Activated CD4-positive, alpha-beta T cell treated with anti-CD3 and anti-CD28 coated beads, Interleukin-2, amount 50 U/mL, for 16 hours (primary cell): Measurements from ENCODE around the gene ARHGEF2.
"Not testable (repeated sequence)": the region's sequence is repeated elsewhere in the genome, so short reads cannot be mapped to it uniquely, and the experiment has no call there.

Experiments
- DNase-seq: peaks from one replicate; pipeline ENCODE4 v3.0.0-alpha.2; 2020

ARHGEF2 gene

DNA sequence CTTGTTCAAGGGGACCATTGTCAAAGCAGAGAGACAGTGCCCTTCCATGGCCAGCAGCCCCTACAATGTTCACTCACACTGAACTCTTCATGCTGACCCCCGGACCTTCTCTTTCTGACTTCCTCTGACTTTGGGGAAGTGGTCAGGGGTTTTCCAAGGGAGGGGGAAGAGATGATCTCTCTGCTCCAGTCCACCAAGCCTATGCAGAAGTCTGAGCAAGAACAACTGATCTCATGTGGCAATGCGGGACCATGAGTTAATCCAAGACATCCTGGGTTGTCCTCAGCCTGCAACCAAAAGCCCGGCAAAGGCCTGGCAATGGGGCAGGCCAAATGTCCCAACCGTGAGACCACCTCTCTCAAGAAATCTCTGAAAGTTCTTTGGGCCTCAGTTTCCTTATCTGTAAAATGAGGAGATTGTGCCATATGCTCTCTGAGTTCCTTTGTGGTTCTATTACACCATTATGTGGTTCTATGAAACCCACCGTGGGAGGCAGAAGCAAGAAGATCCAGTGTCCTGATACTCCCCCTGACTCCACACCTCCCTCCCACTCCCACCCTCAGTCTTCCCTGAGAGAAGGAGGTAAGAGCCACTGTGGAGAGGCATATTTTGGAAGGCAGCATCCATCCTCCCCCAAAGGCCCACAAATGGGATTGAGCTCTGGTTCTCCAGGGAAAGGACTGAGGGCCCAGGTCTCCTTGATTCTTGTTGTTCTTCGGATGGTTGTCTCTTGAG, 11.8 kb upstream of the ARHGEF2 start:
- no peak for DNase-seq

DNA sequence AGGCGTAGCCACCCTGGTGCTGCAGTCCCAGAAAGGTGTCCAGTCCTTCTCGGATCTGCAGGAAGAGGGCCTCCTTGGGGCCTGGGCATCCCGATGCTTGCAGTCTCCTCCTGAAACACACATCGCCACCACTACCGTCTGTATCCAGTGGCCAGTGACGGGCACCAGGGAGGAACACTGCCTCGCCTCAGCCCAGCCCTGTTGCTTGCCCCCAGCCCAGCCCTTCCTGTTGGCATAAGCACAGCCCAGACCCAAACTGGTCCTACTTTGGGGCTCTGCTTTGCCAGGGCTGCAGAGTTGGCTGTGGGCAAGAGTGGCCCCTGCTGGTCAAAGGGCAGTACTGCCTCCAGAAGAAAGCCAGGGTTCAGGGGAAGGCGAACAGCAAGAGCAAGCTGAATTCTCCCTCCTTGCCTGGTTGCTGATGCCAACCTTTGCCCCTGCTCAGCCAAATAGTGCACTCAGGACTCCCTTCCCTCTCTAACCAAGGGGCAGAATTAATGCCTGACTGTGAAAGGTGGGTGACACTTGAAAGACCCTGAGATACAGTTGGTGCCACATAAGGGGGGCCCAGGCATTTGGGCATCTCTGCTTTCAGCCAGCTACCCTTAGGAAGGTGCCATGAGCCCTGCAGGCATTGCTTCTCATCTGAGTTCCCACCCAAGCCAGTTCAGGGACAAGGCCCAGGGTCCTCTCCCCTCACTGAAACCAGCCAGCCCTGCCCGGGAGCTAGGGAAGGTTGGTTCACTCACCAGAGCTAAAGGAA, 11.1 kb upstream of the ARHGEF2 start:
- peak; percentile 84 for DNase-seq

DNA sequence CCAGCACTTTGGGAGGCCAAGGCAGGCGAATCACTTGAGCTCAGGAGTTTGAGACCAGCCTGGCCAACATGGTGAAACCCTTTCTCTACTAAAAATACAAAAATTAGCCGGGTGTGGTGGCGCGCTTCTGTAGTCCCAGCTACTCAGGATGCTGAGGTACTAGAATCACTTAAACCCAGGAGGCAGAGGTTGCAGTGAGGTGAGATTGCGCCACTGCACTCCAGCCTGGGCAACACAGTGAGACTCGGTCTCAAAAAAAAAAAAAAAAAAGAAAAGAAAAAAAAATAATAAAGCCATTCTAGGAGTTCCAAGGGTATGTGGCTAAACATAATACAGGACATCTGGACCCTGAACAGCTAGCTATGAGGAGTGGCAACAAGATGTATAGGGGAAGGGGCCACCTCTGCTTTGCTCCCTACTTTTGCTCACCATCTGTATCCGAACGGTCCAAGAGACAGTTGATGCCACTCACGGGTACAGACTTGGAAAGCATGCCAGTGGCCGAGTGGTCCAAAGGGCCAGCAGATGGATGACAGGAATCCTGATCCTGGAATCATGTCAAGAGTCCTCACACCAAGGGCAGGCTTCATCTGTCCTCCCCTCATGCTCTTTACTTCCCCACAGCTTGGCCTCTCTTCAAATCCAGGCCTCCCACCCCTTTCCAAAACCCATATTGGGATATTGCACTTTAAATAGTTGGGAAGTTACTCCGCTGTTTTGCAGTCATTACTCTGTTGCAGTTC, 6.7 kb upstream of the ARHGEF2 start:
- DNase-seq = not testable (repeated sequence)

DNA sequence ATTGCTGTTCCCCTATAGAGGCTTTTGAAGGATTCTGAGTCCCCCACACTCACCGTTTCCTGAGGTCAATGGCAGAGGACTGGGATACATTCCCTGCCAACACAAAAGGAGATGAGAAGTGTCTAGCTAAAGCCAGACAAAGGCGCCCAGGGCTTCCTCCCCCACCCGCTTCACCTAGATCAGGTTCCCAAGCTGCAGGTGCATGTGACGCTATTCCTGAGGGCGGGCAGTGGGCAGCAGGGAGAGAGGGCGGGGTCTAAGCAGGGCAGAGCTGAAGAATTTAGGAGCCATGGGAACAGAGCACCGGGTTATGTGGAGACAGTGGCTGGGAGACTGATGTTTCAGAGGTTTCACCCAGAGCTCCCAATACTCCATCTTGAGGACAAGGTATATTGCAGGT, 6.0 kb upstream of the ARHGEF2 start:
- no peak for DNase-seq

DNA sequence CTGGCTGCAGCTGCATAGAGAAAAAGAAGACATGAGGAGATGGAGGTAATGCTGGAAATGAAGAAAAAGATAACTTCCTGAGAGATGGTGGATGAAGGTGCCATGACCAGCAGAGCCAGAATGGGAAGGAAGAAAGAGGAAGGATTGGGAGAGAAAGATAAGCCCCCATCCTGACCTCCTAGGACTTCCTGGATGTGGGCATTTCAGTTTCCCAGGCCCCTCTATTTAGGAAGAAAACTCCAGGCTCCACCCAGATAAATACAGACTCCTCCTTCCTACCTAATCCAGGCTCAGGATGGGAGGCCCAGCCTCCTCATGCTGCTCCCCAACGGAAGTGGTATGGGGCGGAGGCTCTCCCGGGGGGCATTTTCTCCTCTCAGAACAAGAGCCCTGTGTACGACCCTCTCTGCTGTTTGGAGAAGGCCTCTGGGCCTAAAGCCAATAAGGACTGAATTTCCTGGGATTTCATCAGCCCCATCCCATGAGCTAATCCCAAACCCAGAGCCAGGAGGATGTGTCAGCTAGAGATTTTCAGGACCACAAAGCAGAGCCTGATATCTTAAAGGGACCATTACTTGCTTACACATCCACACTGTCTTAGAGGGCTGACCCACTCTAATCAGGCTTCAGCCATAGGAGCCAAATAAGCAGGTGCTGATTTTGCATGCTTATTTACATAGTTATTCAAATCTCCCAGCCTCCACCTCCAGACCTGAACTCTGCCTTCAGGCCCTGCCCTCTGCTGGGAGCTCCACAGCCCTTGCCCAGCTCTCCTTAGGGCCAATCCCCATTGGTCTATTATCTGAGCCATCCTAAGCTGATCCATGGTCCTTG, 5.1 kb upstream of the ARHGEF2 start:
- no peak for DNase-seq

DNA sequence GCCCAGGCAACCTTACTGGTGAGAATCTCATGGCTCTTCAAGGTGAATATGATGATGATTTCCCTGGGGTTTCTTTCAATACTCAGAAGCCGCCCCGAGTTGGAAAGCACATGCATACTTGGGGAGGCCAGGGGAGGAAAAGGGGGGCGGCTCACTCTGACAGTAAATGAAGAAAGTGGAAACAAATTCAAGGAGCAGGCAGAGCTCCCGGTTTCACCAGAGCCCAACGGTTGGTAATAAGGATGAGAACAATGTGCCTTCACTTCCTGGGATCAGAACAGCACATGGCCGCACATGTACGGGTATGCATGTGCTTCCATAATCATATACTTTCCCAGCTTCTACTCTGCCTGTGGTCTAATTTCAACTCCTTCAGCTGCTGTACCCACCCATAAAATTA, 3.8 kb upstream of the ARHGEF2 start:
- no peak for DNase-seq

DNA sequence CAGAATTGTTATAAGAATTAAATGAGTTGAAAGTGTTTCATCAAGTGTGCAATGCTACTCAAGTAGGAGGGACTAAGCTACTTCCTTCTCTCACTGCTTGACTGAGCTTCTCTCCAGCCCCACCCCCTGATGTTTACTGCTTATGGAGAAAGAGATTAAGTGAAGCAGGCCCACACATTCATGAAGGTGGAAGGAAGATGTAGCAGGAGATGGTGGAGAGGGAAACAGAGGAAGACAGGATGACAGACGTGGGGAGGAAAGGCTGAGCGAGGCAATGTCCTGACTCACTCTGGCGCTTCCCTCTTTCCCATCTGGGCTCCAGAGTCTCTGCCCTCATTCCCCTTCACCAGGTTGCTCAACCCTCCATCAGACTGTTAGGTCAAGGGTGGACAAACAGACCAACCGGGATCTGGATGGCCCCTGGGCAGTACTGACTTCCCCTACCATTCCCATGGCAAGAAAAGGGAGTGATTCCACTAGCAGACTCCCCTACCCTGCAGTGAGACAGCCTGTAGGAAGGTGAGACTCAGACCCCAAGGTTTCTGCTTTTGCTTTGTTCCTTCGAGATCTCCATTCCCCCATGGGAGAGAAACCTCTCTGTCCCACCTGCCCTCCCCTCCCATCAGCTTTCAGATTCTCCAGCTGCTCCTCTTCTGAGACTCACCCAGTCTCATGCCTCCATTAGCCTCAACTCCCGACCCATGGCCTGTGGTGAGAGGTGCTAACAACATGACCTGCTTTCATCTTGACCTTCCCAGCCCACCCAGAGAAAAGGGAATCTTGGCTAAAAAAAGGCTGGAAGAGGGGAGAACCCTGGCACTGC, 3.1 kb upstream of the ARHGEF2 start:
- no peak for DNase-seq

DNA sequence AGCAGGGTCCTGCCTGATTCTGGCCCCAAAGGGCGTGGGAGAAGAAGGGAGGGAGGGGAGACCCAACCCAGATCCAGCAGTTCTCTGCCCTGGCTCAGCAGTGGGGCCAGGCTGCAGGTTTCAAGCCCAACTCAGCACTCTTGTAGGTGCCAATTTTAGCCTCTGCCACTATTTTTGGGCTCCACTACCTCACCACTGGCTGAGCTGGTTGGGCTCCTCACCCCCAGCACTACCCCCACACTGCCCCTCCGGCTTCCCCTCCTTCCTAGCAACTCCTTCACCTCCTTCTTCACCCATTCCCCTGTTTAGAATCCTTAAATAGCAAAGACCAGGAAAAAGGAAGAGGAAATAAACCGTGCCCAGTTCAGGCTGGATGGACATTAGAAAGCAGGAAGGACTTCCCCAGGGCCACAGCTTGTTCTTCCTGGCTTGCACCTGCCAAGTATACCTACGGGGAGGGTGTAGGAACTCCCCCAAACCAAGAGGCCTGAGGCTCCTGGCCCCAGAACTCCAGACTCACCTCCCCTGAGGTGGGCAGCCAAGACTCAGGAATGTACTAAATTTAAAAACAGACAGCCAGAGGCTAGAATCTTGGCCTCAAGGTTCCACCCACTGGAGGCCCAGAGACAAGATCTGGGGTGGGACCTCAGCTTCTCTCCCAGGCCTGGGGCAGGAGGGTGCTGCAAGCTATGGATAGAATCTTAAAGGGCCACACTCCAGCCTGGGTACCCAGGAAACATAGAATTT, 1.4 kb upstream of the ARHGEF2 start:
- DNase-seq = no peak

DNA sequence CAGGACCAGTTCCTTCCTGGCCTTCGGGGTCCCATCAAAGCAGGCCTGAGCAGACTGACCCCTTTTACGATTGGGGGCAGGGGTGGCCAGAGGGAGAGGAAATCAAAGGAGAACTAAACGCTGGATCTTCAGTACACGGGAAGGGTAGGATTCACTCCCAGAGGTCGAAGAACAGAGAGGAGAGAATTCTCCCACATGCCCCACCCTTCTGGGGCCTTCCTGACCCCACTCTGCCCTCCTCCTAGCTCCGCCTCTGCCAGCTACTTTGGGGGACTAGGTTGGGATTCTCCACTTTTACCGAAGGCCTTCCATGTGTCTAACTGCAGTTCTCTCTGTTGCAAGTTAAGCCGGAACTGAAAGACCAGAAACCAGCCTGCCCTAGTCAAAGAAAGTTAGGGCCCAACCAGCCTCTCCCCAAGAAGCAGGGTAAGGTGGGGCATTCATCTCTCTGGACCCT, 654 bp upstream of the ARHGEF2 start:
- peak; percentile 33 for DNase-seq

DNA sequence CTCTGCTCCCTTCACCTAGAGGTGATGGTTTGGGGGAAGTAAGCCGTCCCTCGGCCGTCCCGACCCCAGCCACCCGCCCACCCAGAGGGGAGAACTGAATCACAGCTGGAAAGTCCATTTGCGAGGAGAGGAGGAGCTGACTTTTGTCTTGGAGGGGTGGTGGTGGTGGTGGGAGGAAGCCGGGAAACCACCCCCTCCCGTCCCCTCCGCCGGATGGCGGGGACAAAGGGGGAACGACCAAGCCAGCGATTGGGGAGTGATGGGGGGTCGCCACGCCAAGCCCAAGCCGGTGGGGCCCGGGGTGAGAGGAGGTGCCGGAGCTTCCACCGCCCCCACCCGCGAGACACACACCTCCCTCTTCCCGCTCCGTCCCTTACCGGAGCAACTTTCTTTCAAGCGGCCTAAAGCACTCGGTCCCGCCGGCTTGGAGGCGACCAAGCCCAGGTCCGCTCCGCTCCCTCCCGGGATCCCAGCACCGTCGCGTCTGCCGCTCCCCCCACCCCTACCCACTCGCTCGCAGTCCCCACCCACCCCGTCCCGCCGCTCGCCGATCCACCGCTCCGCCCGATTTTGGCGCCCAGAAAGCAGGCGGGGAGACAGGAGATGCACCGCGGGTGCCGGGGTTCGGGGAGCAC, 540 bp downstream of the ARHGEF2 start:
- DNase-seq = peak; percentile 31

DNA sequence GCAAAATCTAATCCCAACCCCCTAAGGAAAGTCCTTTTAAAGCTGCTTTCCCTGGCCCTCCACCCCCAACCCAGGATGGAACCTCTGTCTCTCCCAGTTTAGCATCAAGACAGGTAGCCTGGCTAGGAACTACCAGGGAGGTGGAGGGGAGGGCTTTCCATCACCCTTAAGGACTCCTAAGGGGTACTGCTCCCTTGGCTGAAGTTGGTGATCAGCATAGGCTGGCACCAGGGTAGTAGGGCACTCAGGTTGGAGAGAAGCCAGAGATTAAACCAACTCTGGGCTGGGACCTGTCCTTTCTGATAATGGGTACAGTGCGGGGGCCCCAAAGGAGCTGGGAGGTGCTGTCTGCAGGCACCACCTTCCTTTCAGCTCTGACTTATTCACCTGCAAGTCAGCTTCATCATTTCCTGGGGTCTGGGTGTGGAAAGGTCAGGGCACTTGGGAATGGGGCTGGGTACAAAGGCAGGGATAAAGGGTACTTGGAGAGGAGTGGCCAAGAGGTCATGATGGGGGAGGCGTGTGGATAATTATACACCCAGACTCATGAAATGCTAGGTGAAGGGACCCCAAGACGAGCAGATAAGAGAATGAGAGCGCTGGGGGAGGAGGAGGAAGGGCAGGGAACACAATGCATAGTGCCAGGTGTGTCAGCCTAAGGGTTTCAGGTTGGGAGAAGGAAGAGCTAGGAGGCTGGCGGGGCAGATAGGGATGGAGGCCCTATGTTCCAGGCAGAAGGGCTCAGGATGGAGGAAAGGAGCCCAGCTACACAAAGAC, 1.2 kb downstream of the ARHGEF2 start:
- DNase-seq = peak; percentile 18

DNA sequence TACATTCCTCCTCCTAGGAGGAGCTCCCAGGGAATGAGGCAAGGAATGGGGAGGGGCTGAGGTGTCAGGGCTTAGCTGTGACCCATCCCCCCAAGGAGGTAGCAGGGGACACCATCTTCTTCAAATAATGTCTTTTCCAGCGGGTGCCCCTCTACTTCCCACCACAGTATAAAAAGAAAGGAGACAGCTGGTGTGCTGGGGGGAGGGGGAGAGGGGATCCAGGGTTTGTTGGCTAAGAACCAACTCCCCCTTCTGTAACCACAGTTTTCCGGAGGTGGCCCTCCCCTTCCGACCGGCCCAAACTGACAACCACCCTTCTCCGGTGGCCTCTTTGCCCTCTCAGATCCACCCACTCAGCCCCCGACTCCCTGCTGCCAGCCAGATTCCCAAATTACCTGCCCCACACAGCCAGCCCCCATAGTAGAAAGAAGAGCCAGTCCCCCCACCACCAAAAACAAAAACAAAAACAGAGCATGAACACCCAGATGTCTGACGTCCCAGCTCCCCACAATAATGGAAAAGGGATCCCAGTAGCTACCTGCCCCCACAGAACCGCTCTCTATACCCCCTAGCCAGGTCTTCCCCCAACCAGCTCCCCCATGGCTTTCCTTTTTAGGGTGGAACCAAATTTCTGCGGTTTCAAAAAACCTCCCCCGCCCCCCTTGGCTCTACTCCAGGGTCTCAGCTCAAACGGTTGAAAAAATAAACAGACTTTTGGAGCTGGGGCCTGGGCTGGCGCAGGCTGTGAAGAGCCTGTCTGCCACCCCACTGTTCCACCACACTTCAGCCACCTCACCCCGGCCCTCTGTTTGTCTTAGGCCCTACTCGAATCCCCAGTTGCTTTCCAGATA, 2.1 kb downstream of the ARHGEF2 start:
- peak; percentile 56 for DNase-seq

DNA sequence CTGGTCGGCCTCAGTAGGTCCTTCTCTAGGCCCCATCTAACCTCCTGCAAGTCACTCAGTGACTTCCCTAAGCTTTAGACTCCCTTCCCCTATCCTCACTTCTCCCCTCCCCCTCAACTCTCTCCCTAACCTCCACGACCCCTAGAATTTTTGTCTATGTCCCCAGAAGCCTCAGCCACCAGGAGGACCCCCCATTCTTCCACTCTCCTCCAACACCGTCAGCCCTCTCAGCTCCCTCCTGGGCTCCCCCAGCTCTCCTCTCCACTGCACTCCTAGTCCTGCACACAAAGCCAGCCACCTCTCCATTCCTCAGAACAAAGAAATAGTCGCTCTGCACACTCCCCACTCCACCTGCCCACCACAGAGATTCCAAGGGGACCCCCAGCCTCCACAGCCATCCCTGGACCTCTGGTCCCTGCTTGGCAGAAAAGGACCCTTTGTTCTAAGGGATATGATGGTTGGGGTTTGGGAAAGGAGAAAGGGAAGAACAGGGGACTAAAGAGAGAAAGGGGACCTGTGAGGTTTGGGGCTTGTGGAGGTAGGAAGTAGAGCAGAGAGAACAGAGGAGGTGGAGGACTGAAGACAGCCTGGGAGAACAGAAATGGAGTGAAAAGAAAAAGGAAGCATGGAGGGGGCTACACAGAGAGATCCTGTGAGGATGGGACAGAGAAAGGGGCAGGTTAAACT, 2.8 kb downstream of the ARHGEF2 start:
- DNase-seq = no peak

DNA sequence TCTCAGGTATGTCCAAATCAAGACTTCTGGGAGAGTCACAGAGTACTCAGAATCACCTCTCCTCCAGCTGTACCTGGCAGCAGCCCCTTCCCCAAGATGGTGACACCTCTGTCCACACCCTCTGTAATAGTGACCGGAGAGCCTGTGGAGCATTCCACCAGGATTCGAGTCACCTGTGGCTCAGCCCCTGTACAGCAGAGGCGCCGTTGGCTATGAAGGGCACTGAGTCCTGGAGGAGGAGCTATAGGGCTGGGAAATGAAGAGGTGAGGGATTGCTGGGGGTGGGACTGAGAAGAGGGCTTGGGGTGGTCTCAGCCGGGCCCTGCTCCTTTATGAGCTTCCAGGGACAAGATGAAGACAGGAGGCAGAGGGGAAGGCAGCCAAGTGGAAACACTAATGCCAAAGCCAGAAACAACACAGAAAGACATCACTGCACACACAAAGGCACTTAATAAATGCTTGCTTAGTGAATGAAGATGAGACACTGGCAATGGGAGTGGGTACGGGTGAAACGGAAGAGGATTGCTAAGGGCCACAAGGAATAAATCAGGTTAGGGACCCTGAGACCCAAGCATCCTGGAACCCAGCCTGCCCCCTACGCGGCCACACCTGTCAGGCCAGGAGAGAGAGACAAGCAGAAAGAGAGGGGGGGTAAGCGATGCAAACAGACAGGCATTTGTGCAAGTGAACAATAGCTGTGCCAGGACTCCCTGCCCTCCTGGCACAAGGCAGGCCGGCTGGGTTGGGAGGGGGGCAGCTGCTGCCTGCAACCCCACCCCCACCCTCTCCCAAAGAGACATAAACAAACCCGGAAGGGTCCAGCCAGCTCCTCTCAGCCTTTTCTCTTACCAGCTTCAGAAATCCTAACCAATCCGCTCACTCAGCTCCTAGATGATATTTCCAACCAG, 3.9 kb downstream of the ARHGEF2 start:
- DNase-seq = no peak

DNA sequence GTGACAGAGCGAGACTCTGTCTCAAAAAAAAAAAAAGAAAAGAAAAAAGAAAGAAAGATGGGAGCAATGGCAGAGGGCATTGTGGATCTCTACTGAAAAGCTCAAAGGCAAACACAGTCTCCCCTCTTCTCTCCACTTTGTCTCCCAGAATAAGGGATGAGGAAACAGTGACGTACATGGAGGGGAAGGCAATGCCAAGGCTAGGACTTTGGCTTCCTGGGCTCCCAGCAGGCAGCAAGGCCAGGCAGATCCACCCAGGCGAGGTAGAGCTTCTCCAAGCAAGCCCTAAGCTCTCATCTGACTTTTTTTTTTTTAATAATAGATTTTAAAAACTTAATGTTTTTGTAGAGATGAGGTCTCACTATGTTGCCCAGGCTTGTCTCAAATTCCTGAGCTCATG, 4.6 kb downstream of the ARHGEF2 start:
- DNase-seq = no peak

DNA sequence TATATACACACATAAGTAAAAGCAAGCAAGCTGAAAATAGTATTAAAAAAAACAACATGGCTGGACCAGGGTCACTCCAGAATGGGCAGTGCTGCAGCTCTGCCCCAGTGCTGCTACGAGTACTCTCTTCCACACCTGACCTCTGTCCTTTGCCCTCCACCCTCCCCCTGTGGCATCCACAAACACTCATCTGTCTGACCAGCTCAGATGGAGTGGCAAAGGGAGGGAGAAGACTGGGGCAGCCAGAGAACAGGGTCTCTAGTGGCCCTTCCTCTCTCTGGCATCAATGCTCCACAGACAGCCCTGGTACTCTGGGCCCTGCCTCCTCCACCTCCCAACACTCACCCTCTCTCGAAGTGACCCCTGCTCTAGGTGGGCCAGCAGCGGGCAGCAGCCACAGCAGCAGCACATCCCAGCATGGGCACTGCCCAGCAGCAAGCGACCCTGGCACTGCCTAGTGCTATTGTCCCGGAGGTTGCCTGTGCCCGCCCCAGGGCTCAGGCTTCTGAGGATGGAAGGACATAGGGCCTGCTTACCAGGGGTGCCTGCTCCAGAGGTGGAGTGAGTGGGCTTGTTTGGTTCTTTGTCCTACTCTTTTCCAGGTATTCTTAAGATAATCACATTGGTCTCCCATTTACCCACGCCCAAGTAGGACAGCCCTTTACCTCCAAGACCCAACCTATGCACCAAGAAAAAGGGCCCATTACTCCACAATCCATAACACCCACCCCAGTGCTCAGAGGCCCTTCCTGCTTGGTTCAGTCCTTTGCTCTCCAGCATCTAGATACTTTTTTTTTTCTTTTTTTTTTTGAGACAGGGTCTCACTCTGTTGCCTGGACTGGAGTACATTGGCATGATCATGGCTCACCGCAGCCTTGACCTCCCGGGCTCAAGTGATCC, 6.2 kb downstream of the ARHGEF2 start:
- DNase-seq = no peak
